GM18508 (cell line): ENCODE measurements around the gene GAMT.

Experiments
- ATAC-seq: cut with Tn5 transposase; IDR thresholded peaks from one replicate; pipeline ENCODE4 v1.9.1; 2021; ENCODE audit warnings: moderate number of reproducible peaks; ENCODE audit not compliant: insufficient read depth, unreplicated experiment

The GAMT gene

GRCh38 chr19:1406774-1407527, 5.6 kb upstream of the GAMT start:
- peak; percentile 48 for ATAC-seq

GRCh38 chr19:1402411-1403070, 1.2 kb upstream of the GAMT start:
- no peak for ATAC-seq

GRCh38 chr19:1401889-1402217, 511 bp upstream of the GAMT start:
- no peak for ATAC-seq

GRCh38 chr19:1400281-1401137, 833 bp downstream of the GAMT start:
- ATAC-seq: no peak

GRCh38 chr19:1399745-1400144, 1.6 kb downstream of the GAMT start:
- ATAC-seq: no peak

GRCh38 chr19:1399079-1399478, 2.3 kb downstream of the GAMT start:
- no peak for ATAC-seq

- no peak for ATAC-seq
Measured at GRCh38 chr19:1397838-1398237, 3.5 kb downstream of the GAMT start.

GRCh38 chr19:1396768-1397679, 4.3 kb downstream of the GAMT start:
- no peak for ATAC-seq

GRCh38 chr19:1396019-1396767, 5.1 kb downstream of the GAMT start:
- ATAC-seq: no peak

GRCh38 chr19:1395194-1396018, 5.9 kb downstream of the GAMT start:
- ATAC-seq: no peak

GRCh38 chr19:1394252-1395193, 6.8 kb downstream of the GAMT start:
- ATAC-seq: no peak

- no peak for ATAC-seq
Measured at GRCh38 chr19:1393841-1394240, 7.5 kb downstream of the GAMT start.

- ATAC-seq: no peak
Measured at GRCh38 chr19:1392939-1393530, 8.3 kb downstream of the GAMT start.

- no peak for ATAC-seq
Measured at GRCh38 chr19:1392407-1392806, 8.9 kb downstream of the GAMT start.

GRCh38 chr19:1390890-1391423, 10.4 kb downstream of the GAMT start:
- ATAC-seq: no peak

GRCh38 chr19:1389033-1389940, 12.1 kb downstream of the GAMT start:
- no peak for ATAC-seq
